Karpas-422 (cell line): ENCODE measurements around the gene SCAF1. TPM values are rescaled to one million over a fixed set of nuclear protein-coding genes. Genes with fewer than 3 reads are reported as not detected.

Source experiments
- DNase-seq: peaks from one replicate; pipeline ENCODE4 v3.0.0-alpha.2; 2015
- H2AFZ ChIP-seq: fragments of 200-600 bp; sonication (generic); 2 replicates; pipeline ENCODE4 v1.6.1; 2014; ENCODE audit warnings: antibody characterized with exemption, low read length, mixed read lengths
- H3K27ac ChIP-seq: fragments of 200-600 bp; sonication (generic); 2 replicates; pipeline ENCODE4 v1.5.1; 2014; ENCODE audit warnings: mild to moderate bottlenecking, low read length, moderate library complexity
- H3K27me3 ChIP-seq: fragments of 200-600 bp; sonication (generic); 2 replicates; pipeline ENCODE4 v1.6.1; 2014; ENCODE audit warnings: low read length, mixed read lengths
- H3K36me3 ChIP-seq: fragments of 200-600 bp; sonication (generic); 2 replicates; pipeline ENCODE4 v1.6.1; 2014; ENCODE audit warnings: low read length, mixed read lengths; ENCODE audit not compliant: insufficient read depth
- H3K4me1 ChIP-seq: fragments of 200-600 bp; sonication (generic); 2 replicates; pipeline ENCODE4 v1.6.1; 2014; ENCODE audit warnings: mild to moderate bottlenecking, low read length, mixed read lengths
- H3K4me2 ChIP-seq: fragments of 200-600 bp; sonication (generic); 2 replicates; pipeline ENCODE4 v1.6.1; 2014; ENCODE audit warnings: low read length, low read depth, mild to moderate bottlenecking; ENCODE audit not compliant: poor library complexity, severe bottlenecking
- H3K4me3 ChIP-seq: fragments of 200-600 bp; sonication (generic); 2 replicates; pipeline ENCODE4 v1.5.1; 2014; ENCODE audit warnings: mild to moderate bottlenecking, antibody characterized with exemption, low read length, mixed read lengths
- H3K79me2 ChIP-seq: fragments of 200-600 bp; sonication (generic); 2 replicates; pipeline ENCODE4 v1.6.1; 2014; ENCODE audit warnings: mild to moderate bottlenecking, low read length, mixed read lengths
- H3K9ac ChIP-seq: fragments of 200-600 bp; sonication (generic); 2 replicates; pipeline ENCODE4 v1.6.0; 2014; ENCODE audit warnings: low read length
- H3K9me2 ChIP-seq: fragments of 200-600 bp; sonication (generic), shearing (Covaris generic); replicated peaks from 2 replicates; pipeline ENCODE4 v1.6.0; 2014; ENCODE audit warnings: mild to moderate bottlenecking, low read length, moderate library complexity; ENCODE audit not compliant: insufficient read depth
- H3K9me3 ChIP-seq: fragments of 300-700, 200-600 bp; sonication (generic); 2 replicates; pipeline ENCODE4 v1.6.1; 2014; ENCODE audit warnings: low read length, mixed read lengths
- H4K20me1 ChIP-seq: fragments of 200-600 bp; sonication (generic); 2 replicates; pipeline ENCODE4 v1.6.1; 2014; ENCODE audit warnings: mild to moderate bottlenecking, antibody characterized with exemption, low read length, low read depth; ENCODE audit not compliant: insufficient read depth
- total RNA-seq: library from RNA; depleted of rRNA; stranded (reverse); fragments of >200 nt; shearing (Covaris generic); gene quantifications from 2 replicates; pipeline ENCODE4 v1.2.3, GENCODE V29; 2014; ENCODE audit warnings: low replicate concordance

Gene SCAF1
- total RNA-seq, 1 experiment from 2014 or later, result 8.3 TPM

DNA sequence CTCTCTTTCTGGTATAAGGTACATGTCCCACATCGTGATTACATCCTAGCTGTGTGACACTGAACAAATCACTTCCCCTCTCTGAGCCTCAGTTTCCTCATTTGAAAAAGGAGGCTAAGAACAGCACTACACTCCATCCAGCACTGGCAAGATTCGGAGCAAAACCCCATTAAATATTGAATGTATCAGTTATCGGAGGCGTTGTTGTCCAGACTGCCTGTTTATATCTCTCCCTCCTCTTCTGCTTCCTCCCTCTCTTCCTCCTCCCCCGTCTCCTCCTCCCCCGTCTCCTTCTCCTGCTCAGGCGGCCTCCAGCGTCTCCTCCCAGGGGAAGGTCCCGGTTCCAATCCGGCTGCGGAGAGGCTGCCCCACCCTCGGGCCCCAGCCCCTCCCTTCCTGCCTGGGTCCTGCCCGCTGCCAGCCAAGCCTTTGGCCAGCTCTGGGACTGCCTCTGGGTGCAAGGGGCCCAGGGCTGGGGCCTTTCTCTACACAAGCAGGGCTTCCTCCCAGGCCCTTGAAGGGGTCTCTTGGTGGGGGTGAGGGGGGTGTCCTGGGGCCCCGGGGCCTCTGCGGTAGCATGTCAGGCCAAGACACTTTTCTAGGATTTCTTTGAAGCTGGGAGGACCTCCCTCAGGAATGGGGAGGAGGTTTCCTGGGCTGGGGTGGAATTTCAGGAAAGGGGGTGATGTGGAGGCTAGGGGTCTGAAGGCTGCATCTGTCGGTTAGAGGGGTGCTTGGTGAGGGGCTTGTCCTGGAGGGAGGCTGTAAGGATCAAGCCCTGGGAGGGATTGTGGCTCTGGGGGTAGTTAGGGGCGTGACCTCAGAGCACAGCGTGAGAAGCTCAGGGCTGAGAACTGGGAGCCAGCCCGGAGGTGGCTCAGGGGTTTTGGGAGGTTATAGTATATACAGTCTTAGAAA lies 3.9 kb upstream of the SCAF1 start:
- Histone ChIP-seq H3K9me2 (no peaks in the 10 kb centered on the region), H3K36me3 (no peaks in the 10 kb centered on the region), H3K27me3 (no peaks in the 10 kb centered on the region), H3K4me2 (no peak overlapping the region), H3K9me3 (no peaks in the 10 kb centered on the region), H3K79me2 (peaks cover 10% of the 10 kb centered on the region), H2AFZ (no peak overlapping the region), H3K4me1 (peaks cover 19% of the 10 kb centered on the region), H3K27ac (no peak overlapping the region), H4K20me1 (peaks cover 8% of the 10 kb centered on the region; the same call in 1 of the 2 replicates), H3K4me3 (no peak overlapping the region), H3K9ac (no peak overlapping the region)
- DNase-seq, result peak; percentile 53

GRCh38 chr19:49639401-49640112 lies 2.5 kb upstream of the SCAF1 start:
- Histone ChIP-seq H3K27ac (no peak overlapping the region), H3K4me3 (peak overlapping the region; percentile 64), H2AFZ (no peak overlapping the region), H3K9me2 (no peaks in the 10 kb centered on the region), H3K9me3 (no peaks in the 10 kb centered on the region), H3K4me1 (peaks cover 34% of the 10 kb centered on the region), H3K4me2 (peak overlapping the region; percentile 84), H3K9ac (peak overlapping the region; percentile 64), H3K79me2 (peaks cover 25% of the 10 kb centered on the region), H3K36me3 (no peaks in the 10 kb centered on the region; the same call in 1 of the 2 replicates), H3K27me3 (no peaks in the 10 kb centered on the region), H4K20me1 (peaks cover 17% of the 10 kb centered on the region)
- DNase-seq, result peak; percentile 49

DNA sequence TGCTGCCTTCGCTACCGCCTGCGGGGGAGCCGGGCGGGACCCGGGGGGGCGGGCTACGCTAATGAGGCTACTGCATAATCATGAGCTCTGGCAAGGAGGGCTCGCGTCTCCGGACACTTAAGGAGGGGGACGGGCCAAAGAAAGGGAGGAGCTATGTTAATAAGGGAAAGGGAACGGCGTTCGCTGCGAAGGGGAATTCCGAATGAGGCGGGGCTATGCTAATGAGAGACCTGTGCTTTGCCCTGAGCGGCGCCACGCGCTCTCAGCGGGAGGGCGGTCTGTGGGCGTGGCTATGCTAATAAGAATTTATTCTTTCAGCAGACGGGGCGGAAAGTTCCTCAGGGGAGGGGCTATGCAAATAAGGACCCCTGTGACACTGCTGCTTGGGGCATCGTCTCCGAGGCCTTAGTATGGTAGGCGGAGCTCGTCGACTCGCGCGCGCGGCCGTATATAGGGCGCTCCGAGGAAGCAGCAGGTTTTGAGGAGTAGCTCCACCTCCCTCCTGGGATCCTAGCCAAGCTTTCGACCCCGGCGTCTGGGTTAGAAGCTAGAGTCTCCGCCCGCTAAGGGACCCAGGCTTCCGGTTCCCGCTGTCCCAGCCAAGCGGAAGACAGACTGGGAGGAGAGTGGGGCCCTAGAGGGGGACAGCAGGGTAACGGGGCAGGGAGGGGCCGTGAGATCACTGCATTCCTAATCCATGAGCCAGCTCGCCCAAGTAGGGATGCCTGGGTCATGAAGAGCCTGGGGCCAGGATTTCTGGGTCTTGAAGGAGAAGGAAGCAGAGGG lies 1.7 kb upstream of the SCAF1 start, which contains the start of gene RRAS:
TSS of gene RRAS (minus strand) at position 31 of the 786 bp plus-strand sequence. CDS start 45 bp downstream, outside the sequence.
- peaks cover 24% of the 10 kb centered on the region for H4K20me1 ChIP-seq
- H3K4me3 ChIP-seq, result peak within 1 kb of the TSS; percentile 86
- peaks cover 32% of the 10 kb centered on the region for H3K79me2 ChIP-seq
- peak within 1 kb of the TSS; percentile 97 for H3K4me2 ChIP-seq
- no peaks in the 10 kb centered on the region; the same call in 1 of the 2 replicates for H3K36me3 ChIP-seq
- peaks cover 34% of the 10 kb centered on the region for H3K4me1 ChIP-seq
- H2AFZ ChIP-seq, result no peak within 1 kb of the TSS
- H3K27me3 ChIP-seq, result no peaks in the 10 kb centered on the region
- peak within 1 kb of the TSS; percentile 88 for H3K9ac ChIP-seq
- H3K27ac ChIP-seq, result peak within 1 kb of the TSS; percentile 83
- no peaks in the 10 kb centered on the region for H3K9me3 ChIP-seq
- DNase-seq, result peak; percentile 100
- H3K9me2 ChIP-seq, result no peaks in the 10 kb centered on the region

DNA sequence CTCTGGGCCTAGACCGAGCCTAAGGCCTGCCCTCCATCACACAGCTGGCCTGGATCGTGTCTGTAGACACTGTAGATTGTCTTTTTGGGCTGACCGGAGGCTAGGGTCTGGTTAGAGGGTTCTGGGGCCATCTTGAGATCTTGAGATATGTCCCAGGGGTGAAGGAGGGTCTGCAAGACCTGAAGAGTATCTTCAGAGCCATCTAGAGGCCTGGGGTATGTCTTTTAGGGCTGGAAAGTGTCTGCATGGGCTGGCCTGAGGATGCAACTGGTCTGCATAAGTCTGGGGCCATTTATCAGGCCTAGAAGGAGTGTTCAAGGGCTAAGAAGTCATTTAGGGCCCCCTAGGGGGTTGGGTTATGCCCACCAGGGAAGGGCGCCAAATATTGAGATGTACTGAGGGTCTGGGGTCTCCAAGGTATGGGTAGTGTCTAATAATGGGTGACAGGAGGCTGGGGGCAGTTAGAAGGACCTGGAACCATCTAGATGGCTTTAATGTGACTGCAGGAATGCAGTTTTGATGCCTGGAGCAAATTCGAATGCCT lies 555 bp downstream of the SCAF1 start:
- peak overlapping the region; percentile 87 for H3K9ac ChIP-seq
- peaks cover 34% of the 10 kb centered on the region for H3K4me1 ChIP-seq
- no peaks in the 10 kb centered on the region for H3K9me3 ChIP-seq
- no peaks in the 10 kb centered on the region for H3K9me2 ChIP-seq
- no peak overlapping the region for H2AFZ ChIP-seq
- no peaks in the 10 kb centered on the region for H3K27me3 ChIP-seq
- H3K4me2 ChIP-seq, result peak overlapping the region; percentile 93
- H3K36me3 ChIP-seq, result no peaks in the 10 kb centered on the region; the same call in 1 of the 2 replicates
- H3K79me2 ChIP-seq, result peaks cover 42% of the 10 kb centered on the region
- peak; percentile 71 for DNase-seq
- H4K20me1 ChIP-seq, result peaks cover 34% of the 10 kb centered on the region
- H3K27ac ChIP-seq, result peak overlapping the region; percentile 63
- H3K4me3 ChIP-seq, result peak overlapping the region; percentile 78

GRCh38 chr19:49643466-49643865 lies 1.5 kb downstream of the SCAF1 start:
- peak overlapping the region; percentile 93 for H3K4me2 ChIP-seq
- DNase-seq, result no peak
- H2AFZ ChIP-seq, result no peak overlapping the region
- H3K36me3 ChIP-seq, result no peaks in the 10 kb centered on the region; the same call in 1 of the 2 replicates
- H3K4me1 ChIP-seq, result peaks cover 34% of the 10 kb centered on the region
- peaks cover 28% of the 10 kb centered on the region for H4K20me1 ChIP-seq
- no peaks in the 10 kb centered on the region for H3K9me2 ChIP-seq
- H3K9ac ChIP-seq, result peak overlapping the region; percentile 87
- H3K27ac ChIP-seq, result no peak overlapping the region
- no peaks in the 10 kb centered on the region for H3K27me3 ChIP-seq
- no peaks in the 10 kb centered on the region for H3K9me3 ChIP-seq
- peaks cover 42% of the 10 kb centered on the region for H3K79me2 ChIP-seq
- peak overlapping the region; percentile 78 for H3K4me3 ChIP-seq

DNA sequence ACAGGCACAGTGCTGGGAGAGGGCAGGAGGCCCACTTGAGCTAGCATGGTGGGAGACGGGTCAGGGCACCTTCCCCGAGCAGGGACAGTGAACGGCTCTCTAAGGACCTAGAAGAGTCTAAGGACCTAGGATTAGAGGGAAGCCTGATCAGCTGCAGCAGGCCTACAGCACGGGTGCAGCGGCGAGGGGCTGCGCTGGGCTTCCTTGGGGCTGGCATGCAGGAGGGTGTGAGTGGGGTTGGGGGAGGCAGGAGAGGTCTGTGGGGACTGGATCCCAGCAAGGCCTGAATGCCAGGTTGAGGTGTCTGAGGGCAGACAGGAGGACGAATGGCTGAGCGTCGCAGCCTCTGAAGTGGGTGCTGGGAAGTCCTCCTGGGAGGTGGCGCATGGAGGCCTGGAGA lies 3.6 kb downstream of the SCAF1 start:
- H3K4me1 ChIP-seq, result peaks cover 27% of the 10 kb centered on the region
- H2AFZ ChIP-seq, result no peak overlapping the region
- H3K27me3 ChIP-seq, result no peaks in the 10 kb centered on the region
- no peak for DNase-seq
- H4K20me1 ChIP-seq, result peaks cover 28% of the 10 kb centered on the region; the same call in 1 of the 2 replicates
- H3K9ac ChIP-seq, result no peak overlapping the region
- H3K4me2 ChIP-seq, result no peak overlapping the region
- H3K9me2 ChIP-seq, result no peaks in the 10 kb centered on the region
- peaks cover 42% of the 10 kb centered on the region for H3K79me2 ChIP-seq
- no peaks in the 10 kb centered on the region for H3K9me3 ChIP-seq
- H3K36me3 ChIP-seq, result no peaks in the 10 kb centered on the region; the same call in 1 of the 2 replicates
- H3K4me3 ChIP-seq, result no peak overlapping the region
- H3K27ac ChIP-seq, result no peak overlapping the region

DNA sequence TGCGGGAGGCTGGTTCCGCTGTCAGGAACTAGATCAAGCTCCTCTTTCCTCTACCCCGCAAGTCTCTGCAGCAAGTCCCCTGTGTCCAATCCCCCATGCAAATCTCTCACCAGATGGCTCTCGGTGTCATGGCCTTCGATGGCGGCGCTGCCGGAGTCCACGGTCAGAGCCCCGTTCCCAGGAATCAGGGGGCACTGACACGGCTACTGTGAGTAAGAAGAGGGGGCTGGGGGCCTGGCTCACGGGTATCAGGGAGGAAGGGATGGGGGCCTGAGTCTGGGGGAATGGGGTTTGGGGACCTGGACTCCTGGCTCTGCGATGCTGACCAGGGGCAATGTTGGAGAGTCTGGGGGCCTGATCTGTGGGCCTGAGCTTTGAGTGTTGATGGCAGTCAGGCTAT lies 4.0 kb downstream of the SCAF1 start:
- peaks cover 23% of the 10 kb centered on the region for H3K4me1 ChIP-seq
- H2AFZ ChIP-seq, result no peak overlapping the region
- no peak overlapping the region for H3K27ac ChIP-seq
- peaks cover 28% of the 10 kb centered on the region; the same call in 1 of the 2 replicates for H4K20me1 ChIP-seq
- H3K27me3 ChIP-seq, result no peaks in the 10 kb centered on the region
- no peaks in the 10 kb centered on the region for H3K9me2 ChIP-seq
- H3K9me3 ChIP-seq, result no peaks in the 10 kb centered on the region
- H3K79me2 ChIP-seq, result peaks cover 42% of the 10 kb centered on the region
- H3K9ac ChIP-seq, result no peak overlapping the region
- DNase-seq, result no peak
- H3K36me3 ChIP-seq, result no peaks in the 10 kb centered on the region; the same call in 1 of the 2 replicates
- no peak overlapping the region for H3K4me3 ChIP-seq
- no peak overlapping the region for H3K4me2 ChIP-seq
